ENCODE results near the gene PIK3R1.

PIK3R1 gene

GRCh38 chr5:68258531-68258930, 43.0 kb downstream of the PIK3R1 start:
- H3K27ac ChIP-seq (ENCODE audit: low read length), result no peak overlapping the region
- no peak for DNase-seq (ENCODE audit: low read depth, low spot score)
- WGBS (ENCODE audit: insufficient coverage, insufficient read length), result no CpG with 5 or more reads among the region's 4 CpGs
- no peaks in the 10 kb centered on the region for H3K4me1 ChIP-seq (ENCODE audit: control insufficient read depth, insufficient read depth, low read length)
- H3K36me3 ChIP-seq (ENCODE audit: control insufficient read depth, insufficient read depth, low read length), result no peaks in the 10 kb centered on the region
- H3K9me3 ChIP-seq (ENCODE audit: control insufficient read depth, insufficient read depth, low read length), result no peaks in the 10 kb centered on the region
- H3K4me3 ChIP-seq (ENCODE audit: low read length), result no peak overlapping the region
- H3K27me3 ChIP-seq (ENCODE audit: control insufficient read depth, insufficient read depth, low read length), result no peaks in the 10 kb centered on the region

GRCh38 chr5:68259700-68260099, 44.1 kb downstream of the PIK3R1 start:
- no peak overlapping the region for H3K4me3 ChIP-seq (ENCODE audit: low read length)
- no peak for DNase-seq (ENCODE audit: low read depth, low spot score)
- H3K9me3 ChIP-seq (ENCODE audit: control insufficient read depth, insufficient read depth, low read length), result no peaks in the 10 kb centered on the region
- no peaks in the 10 kb centered on the region for H3K27me3 ChIP-seq (ENCODE audit: control insufficient read depth, insufficient read depth, low read length)
- WGBS (ENCODE audit: insufficient coverage, insufficient read length), result no CpG with 5 or more reads among the region's 2 CpGs
- H3K36me3 ChIP-seq (ENCODE audit: control insufficient read depth, insufficient read depth, low read length), result no peaks in the 10 kb centered on the region
- H3K27ac ChIP-seq (ENCODE audit: low read length), result no peak overlapping the region
- H3K4me1 ChIP-seq (ENCODE audit: control insufficient read depth, insufficient read depth, low read length), result no peaks in the 10 kb centered on the region

- H3K9me3 ChIP-seq (ENCODE audit: control insufficient read depth, insufficient read depth, low read length), result no peaks in the 10 kb centered on the region
- no peaks in the 10 kb centered on the region for H3K4me1 ChIP-seq (ENCODE audit: control insufficient read depth, insufficient read depth, low read length)
These were observed 44.9 kb downstream of the PIK3R1 start for GRCh38 chr5:68260467-68260866.

GRCh38 chr5:68261169-68261568, 45.6 kb downstream of the PIK3R1 start:
- DNase-seq (ENCODE audit: low read depth, low spot score), result no peak
- Histone ChIP-seq H3K27me3 (ENCODE audit: control insufficient read depth, insufficient read depth, low read length) (no peaks in the 10 kb centered on the region), H3K4me1 (ENCODE audit: control insufficient read depth, insufficient read depth, low read length) (no peaks in the 10 kb centered on the region), H3K27ac (ENCODE audit: low read length) (no peak overlapping the region), H3K36me3 (ENCODE audit: control insufficient read depth, insufficient read depth, low read length) (no peaks in the 10 kb centered on the region), H3K9me3 (ENCODE audit: control insufficient read depth, insufficient read depth, low read length) (no peaks in the 10 kb centered on the region), H3K4me3 (ENCODE audit: low read length) (no peak overlapping the region)

More at GRCh38 chr5:68260467-68260866, 44.9 kb downstream of the PIK3R1 start:
- H3K27ac ChIP-seq (ENCODE audit: low read length), result no peak overlapping the region
- H3K36me3 ChIP-seq (ENCODE audit: control insufficient read depth, insufficient read depth, low read length), result no peaks in the 10 kb centered on the region
- H3K4me3 ChIP-seq (ENCODE audit: low read length), result no peak overlapping the region
- no peaks in the 10 kb centered on the region for H3K27me3 ChIP-seq (ENCODE audit: control insufficient read depth, insufficient read depth, low read length)
- WGBS (ENCODE audit: insufficient coverage, insufficient read length), result no CpG with 5 or more reads among the region's 3 CpGs
- DNase-seq (ENCODE audit: low read depth, low spot score), result no peak

GRCh38 chr5:68261569-68262065, 46.1 kb downstream of the PIK3R1 start:
- H3K27ac ChIP-seq (ENCODE audit: low read length), result no peak overlapping the region
- H3K4me1 ChIP-seq (ENCODE audit: control insufficient read depth, insufficient read depth, low read length), result no peaks in the 10 kb centered on the region
- no peak overlapping the region for H3K4me3 ChIP-seq (ENCODE audit: low read length)
- WGBS (ENCODE audit: insufficient coverage, insufficient read length), result no CpG with 5 or more reads among the region's 4 CpGs
- no peaks in the 10 kb centered on the region for H3K9me3 ChIP-seq (ENCODE audit: control insufficient read depth, insufficient read depth, low read length)
- no peaks in the 10 kb centered on the region for H3K36me3 ChIP-seq (ENCODE audit: control insufficient read depth, insufficient read depth, low read length)
- DNase-seq (ENCODE audit: low read depth, low spot score), result no peak
- no peaks in the 10 kb centered on the region for H3K27me3 ChIP-seq (ENCODE audit: control insufficient read depth, insufficient read depth, low read length)

- Histone ChIP-seq H3K4me3 (ENCODE audit: low read length) (no peak overlapping the region), H3K36me3 (ENCODE audit: control insufficient read depth, insufficient read depth, low read length) (no peaks in the 10 kb centered on the region), H3K9me3 (ENCODE audit: control insufficient read depth, insufficient read depth, low read length) (no peaks in the 10 kb centered on the region), H3K27me3 (ENCODE audit: control insufficient read depth, insufficient read depth, low read length) (no peaks in the 10 kb centered on the region), H3K4me1 (ENCODE audit: control insufficient read depth, insufficient read depth, low read length) (no peaks in the 10 kb centered on the region), H3K27ac (ENCODE audit: low read length) (no peak overlapping the region)
- WGBS (ENCODE audit: insufficient coverage, insufficient read length), result no CpG with 5 or more reads among the region's 10 CpGs
- no peak for DNase-seq (ENCODE audit: low read depth, low spot score)
These were observed 48.7 kb downstream of the PIK3R1 start for GRCh38 chr5:68264024-68264956.

GRCh38 chr5:68265347-68265746, 49.8 kb downstream of the PIK3R1 start:
- Histone ChIP-seq H3K27ac (ENCODE audit: low read length) (no peak overlapping the region), H3K36me3 (ENCODE audit: control insufficient read depth, insufficient read depth, low read length) (no peaks in the 10 kb centered on the region), H3K4me1 (ENCODE audit: control insufficient read depth, insufficient read depth, low read length) (no peaks in the 10 kb centered on the region), H3K4me3 (ENCODE audit: low read length) (no peak overlapping the region), H3K9me3 (ENCODE audit: control insufficient read depth, insufficient read depth, low read length) (no peaks in the 10 kb centered on the region), H3K27me3 (ENCODE audit: control insufficient read depth, insufficient read depth, low read length) (no peaks in the 10 kb centered on the region)
- no peak for DNase-seq (ENCODE audit: low read depth, low spot score)
- WGBS (ENCODE audit: insufficient coverage, insufficient read length), result no CpG with 5 or more reads among the region's 2 CpGs

- Histone ChIP-seq H3K27me3 (ENCODE audit: control insufficient read depth, insufficient read depth, low read length) (no peaks in the 10 kb centered on the region), H3K4me1 (ENCODE audit: control insufficient read depth, insufficient read depth, low read length) (no peaks in the 10 kb centered on the region), H3K27ac (ENCODE audit: low read length) (no peak overlapping the region), H3K4me3 (ENCODE audit: low read length) (no peak overlapping the region), H3K9me3 (ENCODE audit: control insufficient read depth, insufficient read depth, low read length) (no peaks in the 10 kb centered on the region), H3K36me3 (ENCODE audit: control insufficient read depth, insufficient read depth, low read length) (no peaks in the 10 kb centered on the region)
- no peak for DNase-seq (ENCODE audit: low read depth, low spot score)
- no CpG with 5 or more reads among the region's 3 CpGs for WGBS (ENCODE audit: insufficient coverage, insufficient read length)
These were observed 50.4 kb downstream of the PIK3R1 start for GRCh38 chr5:68265822-68266395.

GRCh38 chr5:68266457-68266856, 50.9 kb downstream of the PIK3R1 start:
- H3K9me3 ChIP-seq (ENCODE audit: control insufficient read depth, insufficient read depth, low read length), result no peaks in the 10 kb centered on the region
- no peak overlapping the region for H3K27ac ChIP-seq (ENCODE audit: low read length)
- no peak overlapping the region for H3K4me3 ChIP-seq (ENCODE audit: low read length)
- DNase-seq (ENCODE audit: low read depth, low spot score), result no peak
- no peaks in the 10 kb centered on the region for H3K4me1 ChIP-seq (ENCODE audit: control insufficient read depth, insufficient read depth, low read length)
- no peaks in the 10 kb centered on the region for H3K36me3 ChIP-seq (ENCODE audit: control insufficient read depth, insufficient read depth, low read length)
- WGBS (ENCODE audit: insufficient coverage, insufficient read length), result no CpG with 5 or more reads among the region's 1 CpG
- no peaks in the 10 kb centered on the region for H3K27me3 ChIP-seq (ENCODE audit: control insufficient read depth, insufficient read depth, low read length)

GRCh38 chr5:68267066-68267465, 51.5 kb downstream of the PIK3R1 start:
- DNase-seq (ENCODE audit: low read depth, low spot score), result no peak
- Histone ChIP-seq H3K36me3 (ENCODE audit: control insufficient read depth, insufficient read depth, low read length) (no peaks in the 10 kb centered on the region), H3K4me3 (ENCODE audit: low read length) (no peak overlapping the region), H3K9me3 (ENCODE audit: control insufficient read depth, insufficient read depth, low read length) (no peaks in the 10 kb centered on the region), H3K4me1 (ENCODE audit: control insufficient read depth, insufficient read depth, low read length) (no peaks in the 10 kb centered on the region), H3K27ac (ENCODE audit: low read length) (no peak overlapping the region), H3K27me3 (ENCODE audit: control insufficient read depth, insufficient read depth, low read length) (no peaks in the 10 kb centered on the region)
- WGBS (ENCODE audit: insufficient coverage, insufficient read length), result no CpG with 5 or more reads among the region's 4 CpGs
